H1 (cell line): ENCODE data around the gene BCL2. TPM values are rescaled to one million over a fixed set of nuclear protein-coding genes. Genes with fewer than 3 reads are reported as not detected.

Source experiments
- CTCF ChIA-PET: fragments of 300-600 bp; sonication (Branson Sonifier 250); formaldehyde crosslinking; loops from one replicate; lab custom pipeline; 2021; ENCODE audit not compliant: partially characterized antibody; lab: Charles Lee
- POLR2A ChIA-PET: fragments of 300-600 bp; sonication (Branson Sonifier 250); formaldehyde crosslinking; loops from one replicate; lab custom pipeline; 2021; ENCODE audit warnings: inconsistent platforms; ENCODE audit not compliant: partially characterized antibody; lab: Charles Lee
- DNase-seq, 2 experiments: peaks; one replicate each; pipeline versions ENCODE4 v3.0.0 to v3.0.0-alpha.2; 2010 to 2022; ENCODE audit warnings: low spot score in 2 of 2, low read depth in 1 of 2, mixed read lengths in 1 of 2
- FAIRE-seq: peaks from 2 replicates; lab custom pipeline; 2011; peaks lifted over from hg19 to GRCh38; lab: Jason Lieb, UNC
- H2AFZ ChIP-seq: 2 replicates; pipeline ENCODE4 v1.8.1; 2012; ENCODE audit warnings: low read length, inconsistent platforms
- H2AK5ac ChIP-seq: 2 replicates; pipeline ENCODE4 v1.6.1; 2013; ENCODE audit warnings: low read depth, low read length
- H2BK120ac ChIP-seq: replicated peaks from 2 replicates; pipeline ENCODE3; 2013; ENCODE audit warnings: low read depth, low read length, inconsistent platforms
- H2BK12ac ChIP-seq: 2 replicates; pipeline ENCODE4 v1.6.1; 2013; ENCODE audit warnings: low read depth, low read length
- H2BK15ac ChIP-seq: 2 replicates; pipeline ENCODE4 v1.6.1; 2013; ENCODE audit warnings: low read length
- H2BK20ac ChIP-seq: 2 replicates; pipeline ENCODE4 v1.6.1; 2013; ENCODE audit warnings: low read length
- H2BK5ac ChIP-seq: 2 replicates; pipeline ENCODE4 v1.6.1; 2013; ENCODE audit warnings: low read depth, low read length
- H3K14ac ChIP-seq: 2 replicates; pipeline ENCODE4 v1.6.1; 2013; ENCODE audit warnings: inconsistent platforms; ENCODE audit not compliant: insufficient read length
- H3K18ac ChIP-seq: 2 replicates; pipeline ENCODE4 v1.6.1; 2013; ENCODE audit warnings: low read length; ENCODE audit errors: extremely low read depth
- H3K23ac ChIP-seq: 2 replicates; pipeline ENCODE4 v1.6.1; 2013; ENCODE audit warnings: inconsistent platforms; ENCODE audit not compliant: insufficient read length
- H3K23me2 ChIP-seq: 2 replicates; pipeline ENCODE4 v1.6.1; 2013; ENCODE audit warnings: low read depth, low read length
- H3K27ac ChIP-seq: 2 replicates; pipeline ENCODE4 v1.6.1; 2011; ENCODE audit warnings: low read depth, low read length, inconsistent platforms
- H3K27me3 ChIP-seq, 4 experiments: replicated peaks in 1 of 4; 1 replicate in 1 of 4; 2 replicates in 3 of 4; pipeline versions ENCODE4 v1.6.1 to v1.8.1; 2011 to 2013; ENCODE audit warnings: low read length in 3 of 4, mild to moderate bottlenecking in 3 of 4, inconsistent platforms in 2 of 4, mixed read lengths in 2 of 4, moderate library complexity in 1 of 4; ENCODE audit not compliant: control insufficient read depth in 3 of 4, insufficient read depth in 3 of 4; ENCODE audit errors: extremely low read depth in 1 of 4
- H3K36me3 ChIP-seq, 4 experiments: 2 replicates each; pipeline versions ENCODE4 v1.6.1 to v1.8.1; 2011 to 2013; ENCODE audit warnings: mild to moderate bottlenecking in 4 of 4, low read length in 3 of 4, moderate library complexity in 2 of 4, control low read depth in 1 of 4, inconsistent platforms in 1 of 4; ENCODE audit not compliant: insufficient read depth in 4 of 4, control insufficient read depth in 2 of 4
- H3K4ac ChIP-seq: replicated peaks from 2 replicates; pipeline ENCODE3; 2013; ENCODE audit warnings: low read length, low read depth, mixed read lengths, inconsistent platforms; ENCODE audit not compliant: insufficient read length
- H3K4me1 ChIP-seq, 4 experiments: replicated peaks in 1 of 4; 1 replicate in 1 of 4; 2 replicates in 3 of 4; pipeline versions ENCODE4 v1.6.1 to v1.8.1; 2011 to 2013; ENCODE audit warnings: low read length in 3 of 4, inconsistent platforms in 2 of 4, mixed read lengths in 1 of 4; ENCODE audit not compliant: insufficient read depth in 4 of 4, control insufficient read depth in 3 of 4
- H3K4me2 ChIP-seq, 2 experiments: 2 replicates each; pipeline versions ENCODE4 v1.6.1 to v1.8.1; 2011 to 2013; ENCODE audit warnings: low read depth in 2 of 2, low read length in 2 of 2, control low read depth in 1 of 2, inconsistent platforms in 1 of 2, mild to moderate bottlenecking in 1 of 2; ENCODE audit not compliant: insufficient read depth in 1 of 2
- H3K4me3 ChIP-seq, 4 experiments: fragments of 200-600, 300-600 bp in 1 of 4; sonication (generic), shearing (Covaris generic), sonication (Bioruptor Twin) in 1 of 4; 2 replicates each; pipeline versions ENCODE4 v1.5.1 to v1.8.1; 2011 to 2016; ENCODE audit warnings: low read length in 4 of 4, low read depth in 3 of 4, control low read depth in 2 of 4, inconsistent platforms in 2 of 4, mild to moderate bottlenecking in 2 of 4, mixed read lengths in 1 of 4, moderate library complexity in 1 of 4; ENCODE audit not compliant: insufficient read depth in 2 of 4; ENCODE audit errors: extremely low read depth in 1 of 4
- H3K56ac ChIP-seq: replicated peaks from 2 replicates; pipeline ENCODE3; 2013; ENCODE audit warnings: low read depth, mild to moderate bottlenecking, mixed read lengths, low read length, inconsistent platforms; ENCODE audit not compliant: insufficient read length
- H3K79me1 ChIP-seq: 2 replicates; pipeline ENCODE4 v1.6.1; 2013; ENCODE audit warnings: low read depth, low read length, control low read depth
- H3K79me2 ChIP-seq, 2 experiments: 2 replicates each; pipeline versions ENCODE4 v1.6.1 to v1.8.1; 2012 to 2013; ENCODE audit warnings: low read length in 2 of 2, mild to moderate bottlenecking in 2 of 2, inconsistent platforms in 1 of 2; ENCODE audit not compliant: insufficient read depth in 2 of 2, control insufficient read depth in 1 of 2
- H3K9ac ChIP-seq, 4 experiments: replicated peaks in 1 of 4; 1 replicate in 1 of 4; 2 replicates in 3 of 4; pipeline versions ENCODE4 v1.6.1 to v1.8.1; 2011 to 2013; ENCODE audit warnings: low read depth in 3 of 4, low read length in 3 of 4, control low read depth in 2 of 4, mild to moderate bottlenecking in 2 of 4, moderate library complexity in 2 of 4, inconsistent platforms in 1 of 4; ENCODE audit errors: extremely low read depth in 1 of 4
- H3K9me3 ChIP-seq, 2 experiments: 2 replicates each; pipeline versions ENCODE4 v1.6.1 to v1.8.1; 2012 to 2013; ENCODE audit warnings: mild to moderate bottlenecking in 2 of 2, moderate library complexity in 2 of 2, control low read depth in 1 of 2, inconsistent platforms in 1 of 2, low read depth in 1 of 2, low read length in 1 of 2, mixed read lengths in 1 of 2; ENCODE audit not compliant: insufficient read depth in 2 of 2
- H4K20me1 ChIP-seq, 2 experiments: replicated peaks in 1 of 2; 2 replicates each; pipeline versions ENCODE3 to v1.8.1; 2011 to 2013; ENCODE audit warnings: inconsistent platforms in 2 of 2, low read length in 2 of 2, mild to moderate bottlenecking in 1 of 2; ENCODE audit not compliant: insufficient read depth in 2 of 2, control insufficient read depth in 1 of 2
- H4K5ac ChIP-seq: 2 replicates; pipeline ENCODE4 v1.6.1; 2013; ENCODE audit warnings: low read length, low read depth, mixed read lengths, inconsistent platforms; ENCODE audit not compliant: insufficient read length
- H4K8ac ChIP-seq: 2 replicates; pipeline ENCODE4 v1.8.0; 2013; ENCODE audit warnings: mild to moderate bottlenecking, moderate library complexity, low read length, inconsistent platforms; ENCODE audit not compliant: insufficient read depth; ENCODE audit errors: extremely low read depth
- H4K91ac ChIP-seq: replicated peaks from 2 replicates; pipeline ENCODE3; 2013; ENCODE audit warnings: low read length, mixed read lengths, inconsistent platforms; ENCODE audit not compliant: insufficient read length
- ATF3 ChIP-seq: IDR thresholded peaks from 2 replicates; pipeline ENCODE4 v1.6.1; 2011; ENCODE audit warnings: low read depth, mild to moderate bottlenecking, low read length; ENCODE audit not compliant: insufficient read depth
- BACH1 ChIP-seq: IDR thresholded peaks from 2 replicates; pipeline ENCODE4 v1.6.1; 2012; ENCODE audit warnings: low read length, improper control_type of control experiment
- CEBPB ChIP-seq: IDR thresholded peaks from 2 replicates; pipeline ENCODE4 v1.6.1; 2012; ENCODE audit warnings: low read depth, low read length
- CTBP2 ChIP-seq: IDR thresholded peaks from 2 replicates; pipeline ENCODE4 v1.7.0; 2011; ENCODE audit warnings: borderline replicate concordance, mild to moderate bottlenecking, moderate library complexity, mixed read lengths, low read length; ENCODE audit not compliant: insufficient read depth, insufficient read length
- MAFK ChIP-seq: IDR thresholded peaks from 2 replicates; pipeline ENCODE4 v1.6.1; 2012; ENCODE audit warnings: low read depth, mild to moderate bottlenecking, improper control_type of control experiment, low read length
- RBBP5 ChIP-seq: IDR thresholded peaks from 2 replicates; pipeline ENCODE4 v1.7.1; 2012; ENCODE audit warnings: low read depth, mild to moderate bottlenecking, inconsistent platforms, low read length, moderate library complexity, borderline replicate concordance
- SIX5 ChIP-seq: IDR thresholded peaks from 2 replicates; pipeline ENCODE4 v1.6.1; 2011; ENCODE audit warnings: mild to moderate bottlenecking, low read depth, low read length
- SP1 ChIP-seq: IDR thresholded peaks from 2 replicates; pipeline ENCODE4 v1.6.1; 2011; ENCODE audit warnings: low read depth, low read length
- SP4 ChIP-seq: IDR thresholded peaks from 2 replicates; pipeline ENCODE4 v1.6.1; 2012; ENCODE audit warnings: low read length, inconsistent platforms
- TCF12 ChIP-seq: IDR thresholded peaks from 2 replicates; pipeline ENCODE4 v1.6.1; 2011; ENCODE audit warnings: low read depth, mild to moderate bottlenecking, low read length
- ZNF274 ChIP-seq: IDR thresholded peaks from 2 replicates; pipeline ENCODE4 v1.7.0; 2012; ENCODE audit warnings: low read length, borderline replicate concordance; ENCODE audit errors: extremely low read depth
- WGBS, 2 experiments: shearing (Covaris generic) in 1 of 2; methylation state at CpG; one replicate each; pipeline versions ENCODE4 v1.1.6 to v1.1.7; 2013 to 2015; ENCODE audit warnings: low lambda C conversion rate in 2 of 2, mixed read lengths in 2 of 2, inconsistent platforms in 1 of 2, low coverage in 1 of 2, missing lambda C conversion rate in 1 of 2; ENCODE audit not compliant: insufficient replicate concordance in 2 of 2, insufficient coverage in 1 of 2, insufficient read length in 1 of 2; ENCODE audit errors: extremely low coverage in 1 of 2, missing lambda C conversion rate in 1 of 2; 5-methylcytosine and 5-hydroxymethylcytosine counted together
- polyA plus RNA-seq, 7 experiments: library from polyadenylated mRNA; depleted of rRNA in 3 of 7; stranded (reverse) in 5 of 7; unstranded in 2 of 7; fragments of >200 nt in 5 of 7; fragments of 200-250 nt in 2 of 7; gene quantifications; 1 replicate in 5 of 7; 2 replicates in 1 of 7; 4 replicates in 1 of 7; pipeline versions ENCODE4 v1.2.1 to v1.2.3, GENCODE V29; 2011 to 2013; ENCODE audit warnings: missing spikeins in 2 of 7, mixed read lengths in 2 of 7
- total RNA-seq: library from RNA; stranded (reverse); fragmentation: NEBNext Ultra II Directional; extraction: Animal tissue kit (Norgen Biotek cat#: 25700); gene quantifications from 2 replicates; pipeline ENCODE4 v1.2.1, GENCODE V29; 2021
- TF ChIP-seq, protein P1 (sequence below): IDR thresholded peaks from 2 replicates; pipeline ENCODE4 v1.6.1; 2012; ENCODE audit warnings: inconsistent platforms

BCL2 gene
- total and polyA plus RNA-seq, 2 of the 8 experiments (the other 6 are each of a cell fraction or from before 2014, with no cell fraction given), result 0.59 to 4.5 TPM

GRCh38 chr18:63112706-63113105 lies 206.9 kb downstream of the BCL2 start:
- Histone ChIP-seq H2BK5ac (no peak overlapping the region), H3K4me2 (no peak overlapping the region), H3K4ac (no peak overlapping the region), H3K23ac (no peak overlapping the region), H3K9me3 (no peaks in the 10 kb centered on the region), H2BK15ac (no peak overlapping the region), H3K9ac (no peak overlapping the region), H3K23me2 (no peaks in the 10 kb centered on the region), H3K79me2 (no peaks in the 10 kb centered on the region), H3K27me3 (no peaks in the 10 kb centered on the region), H4K20me1 (no peaks in the 10 kb centered on the region), H2AFZ (no peak overlapping the region), H3K36me3 (no peaks in the 10 kb centered on the region), H3K79me1 (no peaks in the 10 kb centered on the region), H3K18ac (no peak overlapping the region), H4K8ac (no peak overlapping the region), H4K5ac (no peak overlapping the region), H3K4me1 (no peaks in the 10 kb centered on the region), H4K91ac (no peak overlapping the region), H2BK20ac (no peak overlapping the region), H3K56ac (no peak overlapping the region), H2AK5ac (no peak overlapping the region), H2BK12ac (no peak overlapping the region), H3K4me3 (no peak overlapping the region), H2BK120ac (no peak overlapping the region), H3K27ac (no peak overlapping the region), H3K14ac (no peak overlapping the region)
- WGBS, 2 experiments, result 88% methylated on average over 5 of the region's 5 CpGs; no CpG with 5 or more reads in 1 of the 2 experiments
- FAIRE-seq, result no peak
- no peak for DNase-seq
- no peak for TF ChIP-seq CEBPB
- no peak for TF ChIP-seq CTBP2
- TF ChIP-seq, protein P1, sequence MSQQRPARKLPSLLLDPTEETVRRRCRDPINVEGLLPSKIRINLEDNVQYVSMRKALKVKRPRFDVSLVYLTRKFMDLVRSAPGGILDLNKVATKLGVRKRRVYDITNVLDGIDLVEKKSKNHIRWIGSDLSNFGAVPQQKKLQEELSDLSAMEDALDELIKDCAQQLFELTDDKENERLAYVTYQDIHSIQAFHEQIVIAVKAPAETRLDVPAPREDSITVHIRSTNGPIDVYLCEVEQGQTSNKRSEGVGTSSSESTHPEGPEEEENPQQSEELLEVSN, result no peak
- no peak for TF ChIP-seq BACH1
- TF ChIP-seq TCF12, result no peak
- no peak for TF ChIP-seq MAFK
- no peak for TF ChIP-seq RBBP5
- TF ChIP-seq SP1, result no peak
- TF ChIP-seq SIX5, result no peak
- TF ChIP-seq SP4, result no peak
- no peak for TF ChIP-seq ZNF274
- no peak for TF ChIP-seq ATF3
- ChIA-PET POLR2A (interaction anchor here (0.8 kb wide), 1 partner anchor 254 kb away, joined by 3 read pairs; no protein-coding TSS in a partner anchor), CTCF (interaction anchor here (0.7 to 2.3 kb wide), 4 partner anchors 11 to 18 kb away, joined by 3 to 6 read pairs (median 4); no protein-coding TSS in a partner anchor)
